Cortex of kidney (tissue), 1 donor: ENCODE measurements around the gene STRADA.
"Not testable (repeated sequence)": the region's sequence is repeated elsewhere in the genome, so short reads cannot be mapped to it uniquely, and the experiment has no call there.

Experiments used
- DNase-seq: peaks from one replicate; lab custom pipeline; 2025; lab: John Stamatoyannopoulos, UW

STRADA gene

DNA sequence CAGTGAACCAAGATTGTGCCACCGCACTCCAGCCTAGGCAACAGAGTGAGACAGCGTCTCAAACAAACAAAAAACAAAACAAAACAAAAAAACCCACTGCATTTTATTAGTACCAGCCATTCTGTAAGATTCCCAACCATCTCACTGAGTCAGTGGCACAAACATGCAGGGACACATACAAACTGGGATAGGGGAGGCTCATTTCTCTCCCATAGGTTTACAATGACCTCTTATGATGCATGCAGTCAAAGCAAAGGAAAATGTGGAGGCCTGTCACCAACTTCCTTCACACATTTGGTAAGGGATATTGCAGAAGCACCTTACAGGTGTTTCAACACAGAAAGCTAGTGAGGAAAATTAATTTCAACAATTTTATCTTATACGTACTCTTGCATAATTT lies 12.4 kb upstream of the STRADA start:
- no peak for DNase-seq

DNA sequence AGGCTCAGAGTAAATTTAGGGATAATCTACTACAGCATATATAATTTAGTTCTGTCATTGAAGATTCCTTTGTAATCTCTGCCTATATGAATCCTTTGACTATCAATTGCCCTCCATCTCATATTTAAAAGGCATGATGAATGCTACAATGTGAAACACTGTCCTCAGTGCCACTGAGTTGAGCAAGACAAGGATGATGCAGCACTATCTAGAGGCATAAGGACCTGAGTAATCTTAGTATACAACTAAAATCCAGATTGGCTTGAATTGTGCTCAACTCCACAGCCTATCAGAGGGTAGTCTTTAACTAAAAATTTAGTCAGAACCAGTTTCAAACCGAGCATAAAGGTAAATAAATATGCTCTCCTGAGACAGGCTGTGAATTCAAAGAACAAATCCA lies 11.6 kb upstream of the STRADA start:
- DNase-seq, result no peak

DNA sequence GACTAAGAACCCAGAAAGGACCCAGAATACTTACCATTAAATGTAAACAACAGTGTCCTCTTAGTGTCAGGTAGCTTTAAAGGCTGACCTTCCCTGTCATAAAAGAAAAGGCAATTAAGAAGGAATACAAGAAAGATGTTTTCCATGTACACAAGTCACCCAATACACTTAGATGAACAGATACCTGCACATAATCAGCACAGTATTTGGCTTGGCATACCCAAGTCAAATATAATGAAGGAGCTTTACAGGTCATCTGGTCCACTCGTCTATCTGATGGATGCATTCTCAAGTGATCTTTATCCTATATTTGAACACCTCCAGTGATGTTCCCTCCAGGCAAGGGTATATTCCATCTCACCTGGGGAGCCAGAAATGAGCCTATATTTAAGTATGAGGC lies 11.1 kb upstream of the STRADA start:
- DNase-seq, result no peak

DNA sequence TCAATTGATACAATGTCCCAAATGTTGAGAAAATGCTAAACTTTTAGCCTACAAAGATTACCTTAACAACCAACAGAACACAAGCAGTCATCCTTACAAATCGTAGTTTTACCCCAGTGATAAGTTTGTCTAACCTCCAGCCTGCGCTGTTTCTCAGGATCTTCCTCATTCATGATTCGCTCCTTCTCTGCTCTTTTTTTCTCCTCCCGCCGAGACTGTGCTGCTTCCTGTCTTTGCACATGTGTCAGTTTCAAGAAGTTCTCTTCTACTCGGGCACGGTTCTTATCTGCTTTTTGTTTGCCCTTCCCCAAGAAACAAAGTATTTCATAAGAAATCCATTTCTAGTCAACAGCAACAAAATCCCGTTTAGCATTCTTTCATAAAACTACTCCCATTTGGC lies 10.2 kb upstream of the STRADA start:
- no peak for DNase-seq

DNA sequence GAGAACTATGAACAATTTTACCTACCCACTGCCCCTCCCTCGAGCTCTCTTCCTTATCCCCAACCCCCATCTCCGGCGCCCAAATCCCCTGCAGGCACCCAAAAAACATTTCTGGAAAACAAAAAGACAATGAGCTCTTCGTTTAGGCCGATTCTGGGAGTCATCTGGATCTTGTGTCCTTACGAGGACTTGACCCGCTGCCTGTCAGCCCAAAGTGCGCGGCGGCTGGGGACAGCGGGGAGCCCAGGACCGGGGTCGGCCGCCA lies 524 bp downstream of the STRADA start:
- no peak for DNase-seq

DNA sequence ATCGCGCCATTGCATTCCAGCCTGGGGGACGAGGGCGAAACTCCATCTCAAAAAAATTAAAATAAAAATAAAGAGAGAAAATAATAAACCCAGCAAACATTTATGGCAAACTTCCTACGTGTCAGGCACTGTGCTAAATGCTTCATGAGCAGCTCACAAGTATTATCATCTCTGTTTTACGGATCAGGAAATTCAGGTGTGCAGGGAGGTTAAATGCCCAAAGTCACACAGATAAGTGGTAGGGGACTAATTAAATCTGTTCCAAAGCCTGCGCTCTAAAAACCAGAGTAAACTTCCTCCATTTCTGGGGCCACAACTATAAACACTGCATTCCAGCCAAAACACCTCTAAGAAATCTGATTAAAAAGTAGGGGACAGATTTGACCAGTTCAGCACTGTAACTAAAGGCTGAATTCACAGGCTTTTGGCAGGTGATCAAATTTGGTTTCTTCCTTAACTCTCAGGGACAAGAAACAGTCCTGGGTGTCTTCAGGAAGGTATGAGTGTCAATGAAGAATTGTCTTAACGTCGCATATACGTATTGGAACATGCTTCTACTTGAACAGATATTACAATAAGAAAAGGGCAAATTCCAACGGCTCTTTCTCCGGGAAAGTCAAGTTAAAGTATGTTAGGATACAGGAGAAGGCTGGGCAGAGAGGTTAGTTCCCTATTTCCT lies 996 bp downstream of the STRADA start:
- DNase-seq, result no peak

DNA sequence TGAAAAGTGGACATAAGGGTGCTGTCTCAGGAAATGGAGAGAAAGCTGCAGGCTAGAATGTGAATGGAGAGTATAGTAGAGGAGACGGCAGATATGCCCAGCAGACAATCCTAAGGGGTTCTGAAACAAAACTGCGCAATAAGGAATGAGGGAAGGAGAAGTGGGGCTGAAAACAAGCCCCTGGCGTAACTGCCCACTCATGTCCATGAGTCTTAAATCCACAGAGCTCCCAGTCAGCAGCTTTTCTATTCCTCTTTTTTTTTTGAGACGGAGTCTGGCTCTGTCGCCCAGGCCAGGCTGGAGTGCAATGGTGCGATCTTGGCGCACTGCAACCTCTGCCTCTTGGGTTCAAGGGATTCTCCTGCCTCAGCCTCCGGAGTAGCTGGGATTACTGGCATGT lies 5.9 kb downstream of the STRADA start:
- DNase-seq, result no peak

DNA sequence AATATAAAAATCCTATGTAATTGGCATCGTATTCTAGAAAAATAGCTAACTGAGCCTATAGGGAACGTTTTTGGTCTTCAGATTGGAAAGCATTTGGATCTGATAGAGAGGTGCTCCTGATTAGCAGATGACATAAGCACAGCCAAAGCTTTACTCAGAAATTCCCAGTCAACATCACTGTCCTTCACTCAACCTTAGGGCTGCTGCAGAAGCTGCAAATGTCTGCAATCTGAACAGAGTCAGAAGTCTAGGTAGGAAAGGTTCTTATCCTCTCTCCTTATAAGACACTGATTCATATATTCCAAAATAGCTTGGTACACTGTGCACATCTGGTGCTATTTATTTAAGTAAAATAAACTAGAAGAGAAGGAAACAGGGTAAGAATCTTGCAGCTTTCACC lies 19.2 kb downstream of the STRADA start:
- DNase-seq, result no peak

DNA sequence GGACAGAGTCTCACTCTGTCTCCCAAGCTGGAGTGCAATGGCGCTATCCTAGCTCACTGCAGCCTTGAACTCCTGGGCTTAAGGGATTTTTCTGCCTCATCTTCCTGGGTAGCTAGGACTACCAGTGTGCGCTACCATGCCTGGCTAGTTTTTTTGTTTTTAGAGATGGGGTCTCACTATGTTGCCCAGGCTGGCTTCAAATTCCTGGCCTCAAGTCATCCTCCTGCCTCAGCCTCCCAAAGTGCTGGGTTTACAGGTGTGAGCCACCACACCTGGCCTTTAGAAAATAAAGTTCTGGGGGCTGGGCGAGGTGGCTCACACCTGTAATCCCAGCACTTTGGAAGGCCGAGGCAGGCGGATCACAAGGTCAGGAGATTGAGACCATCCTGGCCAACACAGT lies 21.4 kb downstream of the STRADA start:
- DNase-seq, result not testable (repeated sequence)

DNA sequence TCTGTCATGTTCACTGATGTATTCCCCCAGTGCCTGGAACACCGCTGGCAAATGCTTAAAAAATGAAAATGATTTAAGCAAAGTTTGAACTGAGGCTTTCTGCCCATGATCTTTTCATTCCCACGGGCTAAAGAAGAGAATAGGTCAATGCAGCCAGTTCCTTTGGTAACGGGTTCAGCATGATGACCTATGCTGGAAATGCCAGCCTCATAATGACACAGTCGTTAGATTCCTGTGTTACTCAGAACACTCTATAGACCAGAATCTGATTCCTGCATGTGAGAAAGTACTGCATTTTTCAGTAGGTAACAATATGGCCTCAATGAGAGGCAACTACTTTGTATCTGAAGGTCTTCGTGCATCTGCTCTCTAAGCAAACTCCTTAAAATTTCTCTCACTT lies 22.6 kb downstream of the STRADA start:
- no peak for DNase-seq

DNA sequence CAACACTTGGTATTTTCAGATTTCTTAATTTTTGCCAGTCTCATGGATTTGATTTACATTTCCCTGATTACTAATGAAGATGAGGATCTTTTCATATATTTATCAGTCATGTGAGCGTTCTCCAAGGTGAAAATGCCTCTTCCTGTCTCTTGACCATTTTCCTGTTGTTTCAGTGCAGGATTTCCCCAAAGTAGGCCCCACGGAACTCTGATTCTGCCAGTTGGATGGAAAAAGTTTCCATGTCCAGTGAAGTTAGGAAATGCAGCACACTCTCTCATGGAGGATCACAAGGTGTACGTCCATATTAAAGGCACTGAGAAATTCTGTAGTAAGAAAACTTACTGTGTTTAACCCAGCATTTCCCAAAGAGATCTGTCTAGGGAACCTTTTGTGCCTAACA lies 25.2 kb downstream of the STRADA start:
- DNase-seq, result no peak

DNA sequence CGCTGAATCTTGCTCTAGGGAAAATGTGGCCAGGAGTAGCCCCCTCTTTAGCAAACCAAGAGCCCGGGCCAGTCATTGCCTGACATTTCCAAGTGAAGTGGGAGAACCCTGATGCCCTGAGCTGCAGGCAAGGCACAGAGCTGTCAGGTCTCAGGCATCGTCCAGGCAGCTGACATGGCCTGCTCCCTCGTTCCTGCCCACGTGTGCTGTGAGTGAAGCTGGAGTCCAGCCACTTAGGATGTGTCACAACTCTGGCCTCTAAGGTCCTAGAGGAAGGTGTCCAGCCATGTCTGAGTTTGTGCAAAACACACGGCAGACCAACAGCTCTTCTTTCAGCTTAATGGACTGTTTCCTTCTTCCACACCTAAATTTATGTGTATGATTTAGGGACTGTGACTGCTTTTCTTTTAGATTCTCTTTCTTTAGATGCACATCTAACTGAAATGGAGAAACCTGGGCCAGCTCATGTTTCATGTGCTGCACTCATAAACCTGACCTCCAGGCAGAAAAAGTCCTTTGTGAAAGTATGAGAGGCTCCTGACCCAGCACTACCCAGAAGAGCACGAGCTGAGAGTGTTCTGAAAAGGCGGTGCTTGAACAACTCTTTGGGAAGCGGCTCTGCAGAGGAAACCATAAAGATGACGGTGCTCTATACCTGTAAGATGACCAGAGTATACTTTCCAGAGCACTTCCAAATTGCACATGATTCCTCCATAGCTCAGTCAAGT lies 26.9 kb downstream of the STRADA start:
- no peak for DNase-seq

DNA sequence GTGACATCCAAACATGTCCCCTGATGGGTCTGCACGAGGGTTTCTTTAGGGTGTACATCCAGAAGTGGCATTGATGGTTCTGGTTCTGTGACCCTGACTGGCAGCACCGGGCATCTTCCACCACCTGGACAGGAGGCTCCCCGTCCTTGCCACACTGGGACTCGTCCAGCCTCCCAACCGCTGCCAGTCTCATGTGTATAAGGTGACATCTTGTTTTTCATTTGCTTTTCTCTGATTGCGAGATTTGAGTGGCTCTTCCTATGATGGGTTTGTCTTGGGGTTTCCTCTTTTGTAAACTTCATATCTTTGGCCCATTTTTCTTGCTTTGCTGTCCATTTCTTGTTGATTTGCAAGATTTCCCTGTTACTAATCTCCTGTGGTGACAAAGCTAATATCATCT lies 32.5 kb downstream of the STRADA start:
- no peak for DNase-seq

DNA sequence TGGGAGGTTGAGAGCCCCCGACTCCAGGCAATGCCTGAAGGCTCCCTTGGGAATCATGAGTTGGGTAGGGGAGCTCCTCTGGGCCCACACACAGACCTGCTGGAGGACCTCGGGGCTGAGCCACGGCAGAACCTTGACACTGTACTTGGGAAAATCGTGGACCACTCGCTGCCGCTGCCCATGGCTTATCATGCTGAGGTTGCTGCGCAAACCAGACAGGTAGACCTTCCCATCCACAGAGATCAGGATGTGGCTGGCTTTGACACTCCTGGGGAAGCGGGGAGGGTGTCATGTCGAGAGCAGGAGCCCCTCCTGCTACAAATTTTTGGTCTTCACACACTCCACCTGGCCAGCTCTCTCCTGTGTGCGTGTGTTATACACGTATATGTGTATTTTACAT lies 34.4 kb downstream of the STRADA start:
- DNase-seq, result no peak

DNA sequence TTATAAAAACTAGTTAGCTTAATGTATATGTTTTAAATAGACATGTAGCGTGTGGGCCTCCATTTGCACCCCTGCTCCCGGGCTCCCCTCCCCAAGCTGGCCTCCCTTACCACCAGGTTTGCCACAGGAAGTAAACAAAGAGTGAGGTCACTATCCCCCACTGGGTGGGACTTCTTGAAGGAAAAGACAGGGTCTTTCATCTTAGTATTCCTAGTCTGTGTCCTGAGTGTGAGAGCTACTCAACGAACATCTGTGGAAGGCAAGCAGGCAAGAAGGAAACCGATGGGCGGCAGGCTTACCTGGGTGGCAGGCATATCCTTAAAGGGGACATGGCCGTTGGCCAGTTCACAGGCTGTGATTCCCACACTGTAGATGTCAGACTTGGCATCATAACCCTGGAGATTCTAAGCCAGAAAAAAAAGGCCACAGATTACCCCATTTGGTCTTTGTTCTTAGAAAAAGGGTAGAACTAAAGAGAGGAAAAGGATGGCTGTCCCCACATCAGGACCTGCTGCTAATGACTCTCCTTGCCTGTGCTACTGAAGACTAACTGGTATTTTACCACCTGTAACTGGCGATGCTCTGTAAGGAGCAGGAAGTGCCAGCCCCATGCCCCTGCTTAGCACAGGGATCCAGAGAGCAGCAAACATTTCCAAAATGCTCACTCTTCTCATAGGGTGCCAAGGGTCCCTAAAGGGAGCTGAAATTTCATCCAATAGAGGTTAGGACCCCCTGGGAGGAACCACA lies 35.1 kb downstream of the STRADA start:
- no peak for DNase-seq

DNA sequence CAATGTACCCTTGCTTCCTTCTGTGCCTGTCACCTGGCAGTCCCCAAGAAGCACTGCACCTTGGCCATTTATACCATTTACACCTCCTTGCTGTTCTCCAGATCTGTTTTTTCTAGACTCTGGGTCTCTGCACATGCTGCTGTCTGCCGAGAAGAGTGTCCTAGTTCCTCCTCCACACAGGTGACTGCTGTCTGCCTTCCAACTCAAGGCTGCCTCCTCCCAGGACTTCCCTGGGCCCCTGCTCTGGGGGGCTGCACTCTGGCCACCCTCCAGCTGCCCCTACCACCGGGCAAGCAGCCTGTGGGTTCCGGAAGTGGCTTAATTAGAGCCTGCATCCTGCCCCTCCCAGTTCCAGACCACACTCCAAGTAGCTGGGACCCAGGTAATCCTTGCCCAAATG lies 35.9 kb downstream of the STRADA start:
- no peak for DNase-seq

DNA sequence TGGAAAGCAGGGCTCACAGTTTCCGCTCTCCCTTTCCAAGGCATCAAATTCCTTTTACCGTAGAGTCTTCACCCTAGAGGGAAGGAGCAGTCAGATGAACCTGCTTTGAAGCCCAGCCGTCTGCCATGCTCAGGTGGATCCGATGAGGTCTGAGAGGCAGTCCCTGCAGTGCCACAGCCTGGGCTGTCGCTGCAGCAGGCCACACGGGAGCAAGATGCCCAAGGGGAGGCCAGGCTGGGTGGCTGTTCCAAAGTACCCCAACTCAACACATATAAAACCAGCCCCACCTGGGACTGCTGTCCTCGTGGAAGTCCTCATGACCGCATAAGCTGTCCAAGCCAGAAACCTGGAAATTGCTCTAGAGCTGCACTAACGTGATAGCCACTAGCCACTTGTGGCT lies 36.8 kb downstream of the STRADA start:
- no peak for DNase-seq

DNA sequence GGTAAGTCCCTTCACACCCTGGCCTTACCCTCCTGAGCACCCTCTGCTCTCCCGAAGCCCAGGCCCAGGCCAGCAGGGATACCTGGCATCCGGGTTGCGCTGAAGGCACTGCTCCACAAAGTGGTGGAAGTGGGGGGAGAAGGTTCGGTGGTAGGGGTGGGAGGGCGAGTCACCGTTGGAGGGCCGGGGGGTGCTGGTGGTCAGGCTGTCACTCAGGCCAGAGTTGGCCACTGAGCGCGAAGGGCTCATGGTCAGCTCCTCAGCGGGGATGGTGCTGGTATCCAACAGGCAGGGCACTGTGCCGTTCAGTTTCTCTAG lies 37.4 kb downstream of the STRADA start:
- no peak for DNase-seq

DNA sequence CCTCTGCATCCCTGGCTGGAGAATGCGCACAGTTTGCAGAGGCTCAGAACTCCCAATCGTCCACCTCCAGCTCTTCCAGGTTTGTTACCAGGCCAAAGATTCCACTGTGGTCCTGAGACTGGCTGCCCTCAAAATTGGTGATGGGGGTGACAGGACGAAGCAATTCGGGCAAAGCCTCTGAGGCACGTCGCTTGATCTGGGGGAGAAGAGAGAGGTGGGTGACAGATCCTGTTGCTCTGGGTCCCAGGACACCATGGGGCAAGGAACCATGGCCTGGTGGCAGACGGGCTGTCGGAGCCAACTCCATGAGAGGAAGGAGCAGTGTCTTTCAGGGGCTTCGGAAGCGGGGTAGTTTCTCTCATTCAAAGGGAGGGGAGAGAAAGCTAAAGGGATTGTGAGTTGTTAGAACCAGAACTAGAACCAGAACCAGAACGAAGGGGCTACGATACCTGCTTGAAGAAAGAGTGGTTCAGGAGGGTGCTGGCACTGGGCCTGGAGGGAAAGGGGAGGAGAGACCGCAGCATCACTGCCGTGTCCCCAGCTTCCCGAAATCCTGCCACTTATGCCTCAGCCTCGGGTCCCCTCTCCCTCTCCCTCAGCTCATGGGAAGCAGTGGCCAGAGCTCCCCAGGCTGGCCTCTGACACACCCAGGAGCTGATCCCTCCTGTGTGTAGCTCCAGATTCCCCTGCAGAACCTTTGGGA lies 37.9 kb downstream of the STRADA start:
- DNase-seq, result no peak

DNA sequence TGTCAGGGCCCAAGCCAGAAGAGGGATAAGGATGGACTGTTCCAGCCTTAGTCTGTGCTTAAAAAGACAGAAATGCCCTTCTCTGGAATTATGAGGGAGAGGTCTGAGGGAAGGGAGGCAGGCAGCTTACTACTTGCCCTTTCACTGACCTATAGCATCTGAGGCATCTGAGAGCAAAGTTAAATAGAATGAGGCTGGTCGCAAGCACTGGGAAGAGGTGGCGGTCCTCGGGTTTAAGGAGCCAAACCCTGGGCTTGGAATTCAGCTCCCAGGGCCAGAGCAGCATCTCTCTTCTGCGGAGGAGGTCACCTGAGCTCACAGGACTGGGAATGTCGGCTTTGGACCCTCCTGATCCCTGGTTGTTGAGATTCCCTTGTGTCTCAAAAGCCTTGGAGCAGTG lies 38.6 kb downstream of the STRADA start:
- no peak for DNase-seq

DNA sequence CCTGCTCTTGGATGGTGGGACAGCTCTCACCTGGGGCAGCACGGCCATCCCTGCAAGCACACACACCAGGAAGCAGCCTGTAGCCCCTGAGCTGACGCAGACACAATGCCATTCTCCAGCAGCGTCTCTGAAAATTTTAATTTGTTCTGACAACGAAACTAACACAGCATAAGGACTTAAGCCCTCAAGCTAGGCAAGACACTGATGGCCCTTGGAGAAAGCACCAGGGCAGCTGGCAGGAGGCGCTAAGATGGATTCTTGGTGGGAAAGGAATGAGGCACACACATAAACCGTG lies 38.9 kb downstream of the STRADA start:
- no peak for DNase-seq

DNA sequence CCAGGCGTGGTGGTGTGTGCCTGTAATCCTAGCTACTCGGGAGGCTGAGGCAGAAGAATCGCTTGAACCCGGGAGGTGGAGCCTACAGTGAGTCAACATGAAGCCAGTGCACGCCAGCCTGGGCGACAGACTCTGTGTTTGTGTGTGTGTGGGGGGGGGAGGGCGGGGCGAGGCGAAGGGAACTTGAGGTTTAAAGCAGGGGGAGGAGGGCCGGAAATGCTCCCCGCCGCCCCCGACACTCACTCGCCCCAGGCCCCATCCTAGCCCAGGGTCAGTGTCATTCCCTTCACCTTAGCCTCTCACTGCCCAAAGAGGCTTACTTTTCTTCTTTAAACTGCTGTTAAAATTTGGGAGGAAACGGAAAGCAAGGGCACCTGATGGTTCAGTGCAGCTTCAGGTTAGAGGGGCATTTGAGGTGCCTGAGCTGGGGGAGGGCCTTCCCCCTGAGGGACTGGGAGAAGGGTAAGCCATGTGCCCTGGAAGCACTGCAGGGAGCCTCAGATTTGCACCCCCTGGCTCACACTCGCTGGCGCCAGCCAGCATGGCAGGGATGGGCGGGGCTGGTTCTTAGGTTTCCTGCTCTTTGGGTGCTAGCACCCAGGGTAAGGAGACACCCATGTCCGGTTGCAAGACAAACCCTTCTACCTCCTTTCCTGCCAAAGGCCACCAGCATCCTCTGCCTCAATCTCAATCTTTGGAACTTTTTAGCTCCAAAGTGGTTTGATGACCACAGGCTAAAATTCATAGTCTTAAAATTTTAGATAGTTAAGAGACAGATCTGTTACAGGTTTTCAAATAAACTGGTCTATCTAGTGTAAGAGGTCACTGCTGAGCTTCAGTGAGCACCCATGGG lies 39.5 kb downstream of the STRADA start:
- no peak for DNase-seq

DNA sequence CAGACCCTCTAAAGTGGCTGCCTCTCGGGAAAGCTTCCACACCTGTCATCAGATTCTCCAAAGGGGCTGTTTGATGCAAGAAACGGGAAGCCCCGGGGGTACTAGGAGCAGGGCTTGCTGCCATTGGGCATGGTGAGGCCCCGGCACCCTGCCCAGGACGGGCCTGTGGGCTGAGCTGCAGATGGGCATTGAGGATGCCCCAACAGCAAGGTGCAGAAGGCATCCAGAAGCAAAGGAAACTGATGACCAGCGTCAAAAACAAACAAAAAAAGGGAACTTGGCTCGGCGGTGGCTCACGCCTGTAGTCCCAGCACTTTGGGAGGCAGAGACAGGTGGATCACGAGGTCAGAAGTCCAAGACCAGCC lies 40.2 kb downstream of the STRADA start:
- no peak for DNase-seq
